ENCODE results near the gene PNPLA2. TPM values are rescaled to one million over a fixed set of nuclear protein-coding genes. Genes with fewer than 3 reads are reported as not detected.

The PNPLA2 gene
- total and polyA plus RNA-seq, 2 of the 8 experiments (the other 6 are each of a cell fraction or from before 2014, with no cell fraction given) = 30.9 to 62.1 TPM

GRCh38 chr11:858762-859339 lies 40.1 kb downstream of the PNPLA2 start:
- no peak overlapping the region for H2BK12ac ChIP-seq (ENCODE audit: low read depth, low read length)
- no peaks in the 10 kb centered on the region for H3K36me3 ChIP-seq (ENCODE audit: control insufficient read depth in 2 of 4, insufficient read depth in 4 of 4, low read length in 3 of 4)
- H4K5ac ChIP-seq (ENCODE audit: insufficient read length, low read depth, low read length) = no peak overlapping the region
- no peaks in the 10 kb centered on the region for H3K79me2 ChIP-seq (ENCODE audit: control insufficient read depth in 1 of 2, insufficient read depth in 2 of 2, low read length in 2 of 2)
- no peak overlapping the region for H3K4me2 ChIP-seq (ENCODE audit: insufficient read depth in 1 of 2, low read depth in 2 of 2, low read length in 2 of 2)
- no peak overlapping the region for H3K23ac ChIP-seq (ENCODE audit: insufficient read length)
- WGBS, 2 experiments (ENCODE audit: extremely low coverage in 1 of 2, insufficient coverage in 1 of 2, insufficient read length in 1 of 2, insufficient replicate concordance in 2 of 2, low coverage in 1 of 2, low lambda C conversion rate in 2 of 2, missing lambda C conversion rate in 1 of 2) = 92% methylated on average over 16 of the region's 37 CpGs; no CpG with 5 or more reads in 1 of the 2 experiments
- H4K20me1 ChIP-seq (replicated peaks in 1 of 2; ENCODE audit: control insufficient read depth in 1 of 2, insufficient read depth in 2 of 2, low read length in 2 of 2) = peaks cover 12 to 58% of the 10 kb centered on the region in 2 experiments
- no peak overlapping the region for H3K4me3 ChIP-seq (ENCODE audit: extremely low read depth in 1 of 4, insufficient read depth in 2 of 4, low read depth in 3 of 4, low read length in 4 of 4)
- H3K9me3 ChIP-seq (ENCODE audit: insufficient read depth in 2 of 2, low read depth in 1 of 2, low read length in 1 of 2) = no peaks in the 10 kb centered on the region
- H3K79me1 ChIP-seq (ENCODE audit: low read depth, low read length) = peaks cover 5% of the 10 kb centered on the region
- POLR2A ChIA-PET (ENCODE audit: partially characterized antibody) = interaction anchor here (0.7 to 13.8 kb wide), 13 partner anchors 7 to 182 kb away, joined by 3 to 234 read pairs (median 4); partner anchors contain the start of genes CD151, POLR2L and TSPAN4
- H3K18ac ChIP-seq (ENCODE audit: extremely low read depth, low read length) = no peak overlapping the region
- DNase-seq (ENCODE audit: low read depth in 1 of 2, low spot score in 2 of 2) (no peak), FAIRE-seq (no peak)
- peaks cover 0 to 34% (median 29%) of the 10 kb centered on the region in 4 experiments; a peak in 6 of 7 replicates for H3K4me1 ChIP-seq (replicated peaks in 1 of 4; ENCODE audit: control insufficient read depth in 3 of 4, insufficient read depth in 4 of 4, low read length in 3 of 4)
- no peak overlapping the region for H3K14ac ChIP-seq (ENCODE audit: insufficient read length)
- H3K4ac ChIP-seq (replicated peaks; ENCODE audit: insufficient read length, low read depth, low read length) = no peak overlapping the region
- H3K9ac ChIP-seq (replicated peaks in 1 of 4; ENCODE audit: extremely low read depth in 1 of 4, low read depth in 3 of 4, low read length in 3 of 4) = no peak overlapping the region
- H4K8ac ChIP-seq (ENCODE audit: extremely low read depth, insufficient read depth, low read length) = no peak overlapping the region
- CTCF ChIA-PET (ENCODE audit: partially characterized antibody) = interaction anchor here (0.9 to 10.5 kb wide), 3 partner anchors 13 to 117 kb away, joined by 3 to 74 read pairs (median 17); partner anchors contain the start of gene TSPAN4
- no peak overlapping the region for H2BK120ac ChIP-seq (replicated peaks; ENCODE audit: low read depth, low read length)
- H2BK5ac ChIP-seq (ENCODE audit: low read depth, low read length) = no peak overlapping the region
- no peak overlapping the region for H2BK20ac ChIP-seq (ENCODE audit: low read length)
- no peak overlapping the region for H2AK5ac ChIP-seq (ENCODE audit: low read depth, low read length)
- H2AFZ ChIP-seq (ENCODE audit: low read length) = no peak overlapping the region
- peaks cover 0 to 2% (median 0%) of the 10 kb centered on the region in 4 experiments; a peak in 2 of 7 replicates for H3K27me3 ChIP-seq (replicated peaks in 1 of 4; ENCODE audit: control insufficient read depth in 3 of 4, extremely low read depth in 1 of 4, insufficient read depth in 3 of 4, low read length in 3 of 4)
- H3K23me2 ChIP-seq (ENCODE audit: low read depth, low read length) = no peaks in the 10 kb centered on the region
- no peak overlapping the region for H3K27ac ChIP-seq (ENCODE audit: low read depth, low read length)
- H3K56ac ChIP-seq (replicated peaks; ENCODE audit: insufficient read length, low read depth, low read length) = no peak overlapping the region
- H2BK15ac ChIP-seq (ENCODE audit: low read length) = no peak overlapping the region
- no peak overlapping the region for H4K91ac ChIP-seq (replicated peaks; ENCODE audit: insufficient read length, low read length)
- TF ChIP-seq RXRA (IDR thresholded peaks at IDR 0.05; ENCODE audit: insufficient read depth, low read depth, low read length) = no peak
- TF ChIP-seq CEBPB (IDR thresholded peaks at IDR 0.05; ENCODE audit: low read depth, low read length) = no peak
- TF ChIP-seq CBX8 (IDR thresholded peaks at IDR 0.05; ENCODE audit: borderline replicate concordance, low read depth, low read length) = no peak
- TF ChIP-seq JUND (IDR thresholded peaks at IDR 0.05; ENCODE audit: low read length) = no peak
- TF ChIP-seq RFX5 (IDR thresholded peaks at IDR 0.05; ENCODE audit: borderline replicate concordance, low read depth, low read length) = no peak
- no peak for TF ChIP-seq ASH2L (IDR thresholded peaks at IDR 0.05; ENCODE audit: low read length)
- TF ChIP-seq EGR1 (IDR thresholded peaks at IDR 0.05; ENCODE audit: borderline replicate concordance, low read depth, low read length) = no peak
- no peak for TF ChIP-seq ATF3 (IDR thresholded peaks at IDR 0.05; ENCODE audit: insufficient read depth, low read depth, low read length)

All from H1 (cell line).